ENCODE results near the gene TMEM181. TPM values are rescaled to one million over a fixed set of nuclear protein-coding genes. Genes with fewer than 3 reads are reported as not detected.

The TMEM181 gene
- total RNA-seq, 1 experiment from 2014 or later = 38.0 TPM

- intact Hi-C loops (cut with micrococcal nuclease; ENCODE audit: unreplicated experiment) = no loop called here
- no peaks in the 10 kb centered on the region for H3K36me3 ChIP-seq (ENCODE audit: control insufficient read depth, insufficient read depth, low read length)
- POLR2A ChIA-PET = no interaction called here
- in situ Hi-C loops (cut with HindIII; ENCODE audit: low pct_unique_long_range_greater_than_20kb, low sequenced_read_pairs) = no loop called here
- no peak for DNase-seq (ENCODE audit: low read depth, low spot score)
- no peak for ATAC-seq
- TF ChIP-seq SIN3A (IDR thresholded peaks at IDR 0.05; ENCODE audit: borderline replicate concordance, insufficient read depth, low read depth, low read length) (no peak), CTCF (IDR thresholded peaks at IDR 0.05) (no peak), REST (IDR thresholded peaks at IDR 0.05; ENCODE audit: insufficient read depth in 1 of 2, low read depth in 2 of 2, low read length in 1 of 2) (no peak), TCF7L2 (IDR thresholded peaks at IDR 0.05; ENCODE audit: low read depth, low read length) (no peak), POLR2AphosphoS5 (IDR thresholded peaks at IDR 0.05; ENCODE audit: low read depth, low read length) (no peak)
- BruUV-seq (replicated peaks) = no TSS peak
- H3K4me1 ChIP-seq (ENCODE audit: control insufficient read depth, insufficient read depth, low read length) = no peaks in the 10 kb centered on the region
- CTCF ChIA-PET = no interaction called here
- peaks cover 9% of the 10 kb centered on the region; the same call in 1 of the 2 replicates for H3K27me3 ChIP-seq (ENCODE audit: control insufficient read depth, insufficient read depth, low read length)
- H3K4me3 ChIP-seq (ENCODE audit: low read depth in 2 of 2, low read length in 2 of 2) = no peak overlapping the region
- H3K27ac ChIP-seq (ENCODE audit: low read length) = no peak overlapping the region
- no peaks in the 10 kb centered on the region for H3K9me3 ChIP-seq (ENCODE audit: control insufficient read depth, insufficient read depth, low read depth, low read length)
Measured at GRCh38 chr6:158666628-158667359, 106.9 kb downstream of the TMEM181 start.

- Histone ChIP-seq H3K27me3 (ENCODE audit: control insufficient read depth, insufficient read depth, low read length) (peaks cover 9% of the 10 kb centered on the region; the same call in 1 of the 2 replicates), H3K36me3 (ENCODE audit: control insufficient read depth, insufficient read depth, low read length) (no peaks in the 10 kb centered on the region), H3K4me1 (ENCODE audit: control insufficient read depth, insufficient read depth, low read length) (no peaks in the 10 kb centered on the region), H3K9me3 (ENCODE audit: control insufficient read depth, insufficient read depth, low read depth, low read length) (no peaks in the 10 kb centered on the region), H3K27ac (ENCODE audit: low read length) (no peak overlapping the region), H3K4me3 (ENCODE audit: low read depth in 2 of 2, low read length in 2 of 2) (no peak overlapping the region)
- in situ Hi-C loops (cut with HindIII; ENCODE audit: low pct_unique_long_range_greater_than_20kb, low sequenced_read_pairs) = no loop called here
- intact Hi-C loops (cut with micrococcal nuclease; ENCODE audit: unreplicated experiment) = no loop called here
- ATAC-seq (no peak), DNase-seq (ENCODE audit: low read depth, low spot score) (no peak)
- ChIA-PET CTCF (no interaction called here), POLR2A (no interaction called here)
- no TSS peak for BruUV-seq (replicated peaks)
- no peak for TF ChIP-seq CTCF (IDR thresholded peaks at IDR 0.05)
- no peak for TF ChIP-seq SIN3A (IDR thresholded peaks at IDR 0.05; ENCODE audit: borderline replicate concordance, insufficient read depth, low read depth, low read length)
- no peak for TF ChIP-seq POLR2AphosphoS5 (IDR thresholded peaks at IDR 0.05; ENCODE audit: low read depth, low read length)
- TF ChIP-seq REST (IDR thresholded peaks at IDR 0.05; ENCODE audit: insufficient read depth in 1 of 2, low read depth in 2 of 2, low read length in 1 of 2) = no peak
- no peak for TF ChIP-seq TCF7L2 (IDR thresholded peaks at IDR 0.05; ENCODE audit: low read depth, low read length)
Measured at GRCh38 chr6:158667360-158667981, 107.6 kb downstream of the TMEM181 start.

Data from Panc1 (cell line).